ENCODE results near the gene OPRL1. TPM values are rescaled to one million over a fixed set of nuclear protein-coding genes. Genes with fewer than 3 reads are reported as not detected.

The OPRL1 gene
- total RNA-seq, 1 donor from 2014 or later, result 0.06 TPM

GRCh38 chr20:64112691-64113443 lies 33.0 kb downstream of the OPRL1 start:
- TF ChIP-seq CTCF (conservative IDR thresholded peaks at IDR 0.05; ENCODE audit: low read depth, low read length), result no peak
- DNase-seq (ENCODE audit: low read depth), result no peak
- H3K4me3 ChIP-seq (ENCODE audit: low read depth, low read length), result no peak overlapping the region

- no peak for TF ChIP-seq CTCF (conservative IDR thresholded peaks at IDR 0.05; ENCODE audit: low read depth, low read length)
- H3K4me3 ChIP-seq (ENCODE audit: low read depth, low read length), result no peak overlapping the region
- DNase-seq (ENCODE audit: low read depth), result no peak
These were observed 33.5 kb downstream of the OPRL1 start for GRCh38 chr20:64113444-64113775.

- no peak for TF ChIP-seq CTCF (conservative IDR thresholded peaks at IDR 0.05; ENCODE audit: low read depth, low read length)
These were observed 34.0 kb downstream of the OPRL1 start for GRCh38 chr20:64113796-64114355.

GRCh38 chr20:64114356-64114971 lies 34.6 kb downstream of the OPRL1 start:
- H3K4me3 ChIP-seq (ENCODE audit: low read depth, low read length), result no peak overlapping the region
- DNase-seq (ENCODE audit: low read depth), result no peak
- TF ChIP-seq CTCF (conservative IDR thresholded peaks at IDR 0.05; ENCODE audit: low read depth, low read length), result no peak

More at GRCh38 chr20:64113796-64114355, 34.0 kb downstream of the OPRL1 start:
- no peak for DNase-seq (ENCODE audit: low read depth)
- no peak overlapping the region for H3K4me3 ChIP-seq (ENCODE audit: low read depth, low read length)

GRCh38 chr20:64115171-64115911 lies 35.5 kb downstream of the OPRL1 start:
- DNase-seq (ENCODE audit: low read depth), result no peak
- no peak overlapping the region for H3K4me3 ChIP-seq (ENCODE audit: low read depth, low read length)
- no peak for TF ChIP-seq CTCF (conservative IDR thresholded peaks at IDR 0.05; ENCODE audit: low read depth, low read length)

- H3K4me3 ChIP-seq (ENCODE audit: low read depth, low read length), result no peak overlapping the region
- no peak for DNase-seq (ENCODE audit: low read depth)
- no peak for TF ChIP-seq CTCF (conservative IDR thresholded peaks at IDR 0.05; ENCODE audit: low read depth, low read length)
These were observed 36.1 kb downstream of the OPRL1 start for GRCh38 chr20:64116016-64116415.

Data from epithelial cell of proximal tubule (primary cell).